Glutamatergic neuron (in vitro differentiated cells): ENCODE measurements around the gene ZNF566. TPM values are rescaled to one million over a fixed set of nuclear protein-coding genes. Genes with fewer than 3 reads are reported as not detected.

Source experiments
- DNase-seq: peaks from one replicate; pipeline ENCODE4 v3.0.0; 2022
- H3K27ac Mint-ChIP-seq: one replicate; pipeline ENCODE4 v1.8.0; 2020; ENCODE audit warnings: mild to moderate bottlenecking, mixed read lengths, inconsistent platforms; ENCODE audit not compliant: unreplicated experiment
- H3K27me3 Mint-ChIP-seq: one replicate; pipeline ENCODE4 v1.8.0; 2020; ENCODE audit warnings: mild to moderate bottlenecking, moderate library complexity, mixed read lengths, inconsistent platforms; ENCODE audit not compliant: unreplicated experiment
- H3K36me3 Mint-ChIP-seq: one replicate; pipeline ENCODE4 v1.8.0; 2020; ENCODE audit warnings: mild to moderate bottlenecking, mixed read lengths, inconsistent platforms; ENCODE audit not compliant: unreplicated experiment
- H3K4me1 Mint-ChIP-seq: one replicate; pipeline ENCODE4 v1.8.0; 2020; ENCODE audit warnings: mild to moderate bottlenecking, low read depth, mixed read lengths, inconsistent platforms; ENCODE audit not compliant: unreplicated experiment
- H3K4me3 Mint-ChIP-seq: one replicate; pipeline ENCODE4 v1.8.0; 2020; ENCODE audit warnings: mild to moderate bottlenecking, mixed read lengths, inconsistent platforms; ENCODE audit not compliant: unreplicated experiment
- H3K9me3 Mint-ChIP-seq: one replicate; pipeline ENCODE4 v1.8.0; 2020; ENCODE audit warnings: mild to moderate bottlenecking, moderate library complexity, mixed read lengths, inconsistent platforms; ENCODE audit not compliant: unreplicated experiment
- long read RNA-seq: library from polyadenylated mRNA; unstranded; transcript quantifications from one replicate; pipeline ENCODE4 v2.0.0, GENCODE V29; 2020; ENCODE audit not compliant: unreplicated experiment
- total RNA-seq: library from RNA; stranded (reverse); fragmentation: NEBNext Ultra II Directional; extraction: Animal tissue kit (Norgen Biotek cat#: 25700); gene quantifications from one replicate; pipeline ENCODE4 v1.2.1, GENCODE V29; 2021; ENCODE audit not compliant: unreplicated experiment
- TF ChIP-seq, protein P1 (sequence below): fragments of 200-600 bp; sonication (generic); IDR thresholded peaks from one replicate; pipeline ENCODE4 v1.5.0; 2021; ENCODE audit not compliant: partially characterized antibody, unreplicated experiment

Gene ZNF566
- total RNA-seq = 15.7 TPM
- long read RNA-seq, partial matches to known transcripts = 0 of 2 reads
- long read RNA-seq, other reads (novel, unspliced or antisense) = 1 of 2 reads

- peak; percentile 94 for DNase-seq
- Mint-ChIP-seq H3K27ac (peak within 1 kb of the TSS; percentile 100), H3K27me3 (peaks cover 15% of the 10 kb centered on the region), H3K36me3 (peaks cover 16% of the 10 kb centered on the region), H3K9me3 (peaks cover 29% of the 10 kb centered on the region), H3K4me3 (peak within 1 kb of the TSS; percentile 98), H3K4me1 (peaks cover 2% of the 10 kb centered on the region)
- TF ChIP-seq, protein P1, sequence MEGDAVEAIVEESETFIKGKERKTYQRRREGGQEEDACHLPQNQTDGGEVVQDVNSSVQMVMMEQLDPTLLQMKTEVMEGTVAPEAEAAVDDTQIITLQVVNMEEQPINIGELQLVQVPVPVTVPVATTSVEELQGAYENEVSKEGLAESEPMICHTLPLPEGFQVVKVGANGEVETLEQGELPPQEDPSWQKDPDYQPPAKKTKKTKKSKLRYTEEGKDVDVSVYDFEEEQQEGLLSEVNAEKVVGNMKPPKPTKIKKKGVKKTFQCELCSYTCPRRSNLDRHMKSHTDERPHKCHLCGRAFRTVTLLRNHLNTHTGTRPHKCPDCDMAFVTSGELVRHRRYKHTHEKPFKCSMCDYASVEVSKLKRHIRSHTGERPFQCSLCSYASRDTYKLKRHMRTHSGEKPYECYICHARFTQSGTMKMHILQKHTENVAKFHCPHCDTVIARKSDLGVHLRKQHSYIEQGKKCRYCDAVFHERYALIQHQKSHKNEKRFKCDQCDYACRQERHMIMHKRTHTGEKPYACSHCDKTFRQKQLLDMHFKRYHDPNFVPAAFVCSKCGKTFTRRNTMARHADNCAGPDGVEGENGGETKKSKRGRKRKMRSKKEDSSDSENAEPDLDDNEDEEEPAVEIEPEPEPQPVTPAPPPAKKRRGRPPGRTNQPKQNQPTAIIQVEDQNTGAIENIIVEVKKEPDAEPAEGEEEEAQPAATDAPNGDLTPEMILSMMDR = no peak
These were observed at the start of gene ZNF566 for GRCh38 chr19:36489118-36489919. ZNF566 (minus strand) TSS chr19:36489561; CDS start chr19:36476557, 13,004 bp downstream.

- TF ChIP-seq, protein P1 = no peak
- peaks cover 19% of the 10 kb centered on the region for H3K9me3 Mint-ChIP-seq
- H3K27ac Mint-ChIP-seq = peak overlapping the region; percentile 99
- H3K4me3 Mint-ChIP-seq = peak overlapping the region; percentile 100
- H3K36me3 Mint-ChIP-seq = peaks cover 35% of the 10 kb centered on the region
- H3K4me1 Mint-ChIP-seq = peaks cover 11% of the 10 kb centered on the region
- peak; percentile 45 for DNase-seq
- H3K27me3 Mint-ChIP-seq = peaks cover 8% of the 10 kb centered on the region
These were observed 39.7 kb upstream of the ZNF566 start for GRCh38 chr19:36528921-36529518.

- Mint-ChIP-seq H3K9me3 (peaks cover 19% of the 10 kb centered on the region), H3K4me1 (peaks cover 11% of the 10 kb centered on the region), H3K27me3 (peaks cover 8% of the 10 kb centered on the region), H3K36me3 (peaks cover 30% of the 10 kb centered on the region), H3K27ac (peak within 1 kb of the TSS; percentile 99), H3K4me3 (peak within 1 kb of the TSS; percentile 100)
- TF ChIP-seq, protein P1 = no peak
- DNase-seq = peak; percentile 97
These were observed 39.0 kb upstream of the ZNF566 start, which contains the start of gene ZNF260 for GRCh38 chr19:36528194-36528920. ZNF260 (minus strand) TSS chr19:36528271; CDS start chr19:36515238, 13,033 bp downstream.

DNA sequence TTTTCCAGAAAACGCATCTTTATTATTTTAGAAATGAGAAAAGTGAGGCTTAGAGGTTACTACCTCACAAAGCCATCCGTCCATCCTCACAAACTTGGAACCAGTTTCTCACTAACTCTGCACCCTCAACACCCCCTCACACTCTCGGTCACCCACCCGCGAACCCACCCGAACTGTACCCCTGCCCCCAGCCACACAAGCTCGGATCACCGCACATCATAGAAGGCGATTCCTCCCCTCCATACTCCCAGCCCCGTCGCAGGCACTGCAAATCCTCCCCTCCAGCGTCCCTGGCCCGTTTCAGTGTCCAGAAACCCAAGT, 38.5 kb upstream of the ZNF566 start:
- H3K27me3 Mint-ChIP-seq = peaks cover 8% of the 10 kb centered on the region
- H3K4me3 Mint-ChIP-seq = peak overlapping the region; percentile 100
- H3K27ac Mint-ChIP-seq = peak overlapping the region; percentile 99
- peaks cover 22% of the 10 kb centered on the region for H3K9me3 Mint-ChIP-seq
- TF ChIP-seq, protein P1 = no peak
- no peak for DNase-seq
- H3K4me1 Mint-ChIP-seq = peaks cover 11% of the 10 kb centered on the region
- peaks cover 29% of the 10 kb centered on the region for H3K36me3 Mint-ChIP-seq
